ENCODE data around the gene PLCXD3. TPM values are rescaled to one million over a fixed set of nuclear protein-coding genes. Genes with fewer than 3 reads are reported as not detected.
"Not testable (repeated sequence)": the region's sequence is repeated elsewhere in the genome, so short reads cannot be mapped to it uniquely, and the experiment has no call there.

PLCXD3 gene
- total RNA-seq, 1 donor from 2014 or later: 1.2 TPM

DNA sequence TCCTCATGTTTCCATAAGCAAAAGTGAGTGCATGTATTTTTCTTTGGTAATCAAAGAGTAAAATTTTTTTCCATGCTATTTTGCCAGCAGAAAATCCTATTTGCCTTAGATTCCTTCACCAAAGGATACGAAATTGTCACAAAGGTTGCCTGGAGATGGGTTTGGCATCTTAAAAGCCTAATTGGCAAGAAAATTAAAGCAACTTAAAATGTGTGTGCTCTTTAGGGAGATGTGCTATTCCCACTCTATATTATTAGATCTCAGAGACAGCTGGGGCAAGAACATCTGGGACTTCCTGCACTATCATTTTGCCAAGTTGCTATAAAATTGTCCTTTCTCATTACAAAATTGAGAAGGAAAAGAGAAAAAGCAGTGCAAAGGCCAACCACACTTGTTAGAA lies 146.1 kb downstream of the PLCXD3 start:
- DNase-seq (ENCODE audit: low spot score) (no peak), ATAC-seq (no peak)

DNA sequence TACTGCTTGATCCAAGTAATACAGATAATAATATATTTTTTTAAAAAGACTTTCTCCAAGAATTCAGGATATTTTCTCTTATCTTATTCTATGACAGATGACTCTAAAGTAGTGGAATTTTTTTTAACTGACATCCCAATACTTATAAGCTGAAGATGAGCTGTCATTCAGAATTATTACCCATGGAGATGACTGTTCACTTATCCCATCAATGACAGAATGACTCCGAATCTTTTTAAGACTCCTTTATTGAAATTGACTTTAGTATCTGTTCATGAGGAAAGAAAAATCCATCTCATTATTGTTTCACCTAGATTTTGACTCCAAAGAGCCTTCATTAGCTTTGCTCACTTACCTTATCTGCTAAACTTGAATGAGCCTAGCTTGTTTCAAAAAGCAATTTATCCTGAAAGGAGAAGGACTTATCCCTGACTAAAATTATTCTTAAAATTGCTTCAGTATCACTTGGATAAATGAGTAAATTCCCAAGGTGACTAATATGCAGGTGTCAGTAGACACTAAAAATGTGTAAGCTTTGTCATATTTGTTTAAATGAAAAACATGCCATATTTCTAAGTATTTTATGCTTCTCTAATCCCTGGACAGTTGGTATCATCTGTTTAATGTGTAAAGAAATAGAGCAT lies 146.9 kb downstream of the PLCXD3 start:
- ATAC-seq (no peak), DNase-seq (ENCODE audit: low spot score) (no peak)

DNA sequence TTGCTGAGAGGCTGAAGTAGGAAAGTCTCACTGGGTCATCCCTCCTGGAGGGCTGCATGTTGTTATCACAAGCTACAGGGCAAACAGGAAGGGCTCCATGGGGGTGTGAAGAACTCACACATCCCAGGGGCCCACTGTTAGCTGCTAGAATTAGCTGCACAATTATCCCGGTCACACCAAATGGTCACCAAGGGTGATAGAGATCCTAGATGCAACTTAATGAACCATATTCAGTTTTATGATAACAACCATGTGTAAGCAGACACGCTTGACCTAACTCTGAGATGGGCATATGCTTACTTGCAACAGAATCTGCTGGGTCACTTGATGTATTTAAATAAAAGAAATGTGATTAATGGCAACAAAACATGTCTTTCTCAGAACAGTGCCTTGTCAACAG lies 153.6 kb downstream of the PLCXD3 start:
- ATAC-seq (no peak), DNase-seq (ENCODE audit: low spot score) (no peak)

DNA sequence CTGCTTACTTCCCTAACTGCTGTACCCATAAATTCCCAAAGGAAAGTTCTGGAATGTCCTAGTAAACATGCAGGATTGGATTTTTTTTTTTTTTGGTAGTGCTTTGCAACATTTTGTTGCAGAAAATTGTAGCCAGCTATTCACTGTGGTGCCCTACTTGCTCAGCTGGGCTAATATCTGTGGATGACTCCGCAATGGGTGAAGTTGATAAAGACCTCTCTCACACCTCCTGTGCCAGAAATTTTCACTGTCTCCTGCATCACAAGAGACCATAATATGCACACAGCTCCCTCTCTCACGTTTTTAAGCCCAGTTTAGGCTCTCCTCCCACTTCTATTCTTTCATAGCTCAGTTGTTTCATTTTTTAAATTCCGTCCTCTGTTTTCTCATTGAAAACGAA lies 160.6 kb downstream of the PLCXD3 start:
- ATAC-seq (no peak), DNase-seq (ENCODE audit: low spot score) (no peak)

DNA sequence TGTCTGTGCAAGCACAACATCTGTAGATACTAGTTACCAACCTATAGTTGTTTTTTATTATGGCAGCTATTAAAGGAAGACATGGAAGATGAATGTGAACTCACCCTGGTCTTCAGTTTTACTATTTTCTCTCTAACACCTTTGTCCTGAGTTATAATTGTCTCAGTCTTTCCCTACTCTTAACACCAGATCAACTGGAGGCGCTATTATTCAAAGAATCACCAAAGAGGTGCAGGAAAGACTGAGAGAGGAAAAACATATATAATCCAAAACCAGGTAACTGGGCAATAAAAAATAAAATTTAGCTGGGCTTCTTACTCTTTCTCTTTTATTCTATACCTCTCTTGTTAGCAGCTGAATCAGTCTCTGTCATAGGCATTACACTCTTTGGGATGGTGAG lies 162.8 kb downstream of the PLCXD3 start:
- ATAC-seq: no peak
- DNase-seq (ENCODE audit: low spot score): no peak

DNA sequence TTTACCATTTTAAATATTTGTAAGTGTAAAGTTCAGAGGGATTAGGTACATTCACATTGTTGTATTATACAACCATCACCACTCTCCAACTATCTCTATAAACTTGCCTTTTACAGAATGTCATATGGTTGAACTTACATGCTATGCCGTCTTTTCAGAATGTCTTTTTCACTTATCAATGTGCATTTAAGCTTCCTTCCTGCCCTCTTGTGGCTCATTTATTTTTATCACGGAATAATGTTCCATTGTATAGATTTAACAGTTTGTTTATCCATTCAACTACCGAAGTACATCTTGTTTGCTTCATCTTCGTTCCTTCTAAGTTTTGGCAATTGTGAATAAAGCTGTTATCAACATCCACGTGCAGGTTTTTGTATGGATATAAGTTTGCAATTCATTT lies 163.8 kb downstream of the PLCXD3 start:
- ATAC-seq (no peak), DNase-seq (ENCODE audit: low spot score) (no peak)

DNA sequence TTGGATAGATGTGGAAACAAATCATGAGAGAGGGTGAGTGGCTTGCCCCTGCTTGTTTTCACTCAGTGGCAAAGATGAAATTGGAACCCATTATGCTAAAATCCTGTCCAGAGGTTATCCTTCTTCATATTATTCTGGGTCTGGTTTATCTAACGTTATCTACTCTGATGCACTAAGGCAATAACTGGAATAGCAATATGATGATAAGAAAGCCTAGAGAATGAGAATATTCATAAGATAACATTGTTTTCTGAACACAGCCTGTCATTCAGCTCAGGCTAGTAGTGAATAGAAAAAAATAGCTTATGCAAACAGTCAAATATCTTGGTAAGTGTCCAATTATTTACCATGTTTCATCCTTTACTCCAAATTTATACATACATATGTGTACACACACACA lies 165.1 kb downstream of the PLCXD3 start:
- no peak for DNase-seq (ENCODE audit: low spot score)
- no peak for ATAC-seq

DNA sequence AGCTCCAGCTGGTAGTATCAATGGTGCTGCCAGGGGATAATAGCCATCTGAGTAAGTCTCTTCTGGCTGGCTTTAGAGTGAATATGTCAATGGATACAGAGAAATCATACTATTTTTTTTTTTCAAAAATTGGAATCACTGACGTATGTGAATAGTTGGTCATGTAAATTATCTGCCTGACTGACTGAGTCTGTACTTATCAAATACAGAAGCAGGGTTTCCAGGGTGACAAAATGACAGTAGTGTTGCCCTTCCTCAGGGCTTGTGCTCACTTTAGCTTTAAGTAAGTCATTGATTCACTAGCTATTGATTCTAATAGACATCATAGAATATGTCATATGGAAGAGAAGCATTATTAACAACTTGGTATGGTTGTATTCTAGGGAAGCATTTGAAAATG lies 171.1 kb downstream of the PLCXD3 start:
- no peak for DNase-seq (ENCODE audit: low spot score)
- no peak for ATAC-seq

DNA sequence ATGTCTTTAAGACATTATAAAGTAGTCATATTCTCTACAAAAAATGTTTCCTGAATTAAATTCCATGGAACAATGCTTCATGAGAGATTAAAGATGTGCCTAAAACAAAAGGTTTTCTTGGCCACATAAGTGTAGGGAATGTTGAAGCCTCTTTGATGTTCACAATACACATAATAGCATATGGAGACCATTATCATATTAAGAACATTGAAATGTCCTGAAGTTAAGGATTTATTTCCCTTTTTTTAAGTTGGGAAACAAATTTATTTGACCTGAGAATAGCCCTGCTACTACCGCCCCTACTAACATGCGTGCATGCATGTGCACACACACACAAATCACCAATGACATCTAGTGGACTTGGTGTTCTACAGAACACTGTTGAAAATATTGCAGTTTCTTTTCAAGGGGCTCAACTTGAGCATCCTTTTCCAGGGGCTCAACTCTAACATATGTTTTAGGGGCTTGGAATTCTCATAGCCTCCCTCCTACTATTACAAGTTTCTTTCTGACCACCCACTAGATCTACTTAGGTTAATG lies 172.2 kb downstream of the PLCXD3 start:
- ATAC-seq (peak; percentile 44), DNase-seq (ENCODE audit: low spot score) (no peak)

DNA sequence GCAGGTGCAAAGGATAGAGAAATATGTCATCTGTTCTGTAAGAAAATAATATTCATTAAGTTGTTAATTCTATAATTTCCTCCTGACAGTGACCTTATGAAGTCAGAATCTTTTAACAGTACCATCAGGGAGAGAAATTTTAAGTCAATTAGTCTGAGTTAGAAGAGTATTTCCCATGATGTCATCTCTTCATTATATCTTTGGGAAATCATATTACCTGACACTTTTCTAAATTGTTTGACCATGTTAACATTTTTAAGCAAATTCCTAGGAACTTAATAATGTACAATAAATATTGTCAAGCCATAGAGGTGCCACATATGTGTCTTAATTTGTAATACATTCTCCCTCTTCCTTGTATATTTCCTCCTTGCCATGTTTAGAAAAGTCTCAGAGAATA lies 172.7 kb downstream of the PLCXD3 start:
- ATAC-seq (no peak), DNase-seq (ENCODE audit: low spot score) (no peak)

DNA sequence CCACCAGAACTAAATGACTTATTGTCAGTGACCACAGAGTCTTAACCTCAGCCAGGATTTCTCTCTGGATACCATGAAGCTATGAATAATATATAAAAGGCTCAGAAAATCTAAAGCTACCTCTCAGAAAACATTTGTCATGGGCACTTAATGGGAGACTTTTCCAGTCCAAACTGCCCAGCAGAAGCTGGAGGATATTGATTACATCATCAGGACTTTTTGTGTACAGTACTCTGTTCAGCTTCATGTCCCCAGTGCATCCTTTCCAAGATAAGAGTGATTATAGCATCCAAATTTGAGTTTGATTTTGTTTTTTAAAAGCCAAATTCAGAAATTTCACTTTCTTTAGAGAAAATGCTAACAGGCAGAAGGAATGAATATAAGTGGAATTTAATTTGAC lies 173.2 kb downstream of the PLCXD3 start:
- no peak for ATAC-seq
- no peak for DNase-seq (ENCODE audit: low spot score)

DNA sequence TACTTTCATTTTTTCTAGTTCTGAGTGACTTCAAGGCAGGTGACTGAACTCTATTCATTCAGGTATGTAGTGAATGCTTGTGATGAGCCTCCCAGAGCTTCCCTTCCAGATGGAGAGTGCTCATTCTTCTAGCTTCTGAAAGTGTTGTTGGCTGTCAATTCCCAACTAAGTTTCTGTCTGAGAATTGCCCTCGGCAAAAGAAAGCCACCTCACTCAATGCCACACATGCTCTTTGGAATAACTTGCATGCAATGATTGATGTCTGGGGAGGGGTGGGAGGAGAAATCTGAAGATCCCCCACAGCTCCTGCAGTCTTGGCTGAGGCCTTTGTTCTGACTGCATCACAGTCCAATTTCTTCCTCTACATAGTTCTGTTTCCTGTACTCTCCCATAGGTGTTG lies 173.9 kb downstream of the PLCXD3 start:
- DNase-seq (ENCODE audit: low spot score) (no peak), ATAC-seq (no peak)

DNA sequence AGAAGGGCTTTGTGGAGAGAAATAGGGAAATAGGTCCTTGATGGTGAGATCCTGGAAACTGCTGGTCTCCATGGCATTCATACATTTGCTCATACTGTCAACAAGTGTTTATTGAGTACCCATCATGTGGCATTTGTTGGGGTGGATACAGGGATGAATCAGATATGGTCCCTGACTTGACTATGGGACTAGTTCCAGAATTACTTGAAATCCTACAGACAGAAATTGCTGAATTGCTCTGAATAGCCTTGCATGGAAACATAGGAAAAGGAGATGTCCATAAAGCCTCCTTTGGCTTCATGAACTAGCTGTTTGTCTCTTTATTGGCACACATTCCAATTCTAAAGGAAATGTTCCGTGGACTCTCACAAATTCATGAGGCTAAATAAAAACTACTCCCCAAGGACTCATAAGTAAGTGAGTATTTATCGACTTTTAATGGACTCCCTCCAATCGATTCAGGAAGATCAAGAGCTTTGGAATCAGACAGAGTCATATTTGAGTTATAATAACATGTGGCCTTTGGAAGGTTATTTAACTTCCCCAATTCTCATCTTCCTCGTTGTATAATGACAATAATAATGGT lies 174.7 kb downstream of the PLCXD3 start:
- no peak for ATAC-seq
- no peak for DNase-seq (ENCODE audit: low spot score)

DNA sequence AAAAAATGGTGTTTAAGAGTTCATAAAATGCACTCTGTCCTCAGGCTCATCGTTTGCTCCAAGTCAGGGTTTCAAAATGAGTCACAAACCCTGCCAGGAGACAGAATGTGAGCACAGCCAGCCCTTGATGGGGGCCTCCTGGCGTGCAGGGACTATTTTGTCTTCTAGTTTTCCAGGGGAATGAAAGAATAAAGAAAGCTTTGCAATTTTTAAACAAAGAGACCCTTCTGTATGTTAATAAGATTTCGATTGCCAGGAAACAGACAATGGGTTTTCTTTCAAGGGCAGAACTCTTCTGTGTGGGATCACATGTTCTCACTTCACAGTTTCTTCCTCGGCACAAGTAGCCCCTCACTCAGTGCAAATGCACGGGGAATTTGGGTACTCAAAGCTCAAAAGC lies 175.6 kb downstream of the PLCXD3 start:
- DNase-seq (ENCODE audit: low spot score) (no peak), ATAC-seq (no peak)

DNA sequence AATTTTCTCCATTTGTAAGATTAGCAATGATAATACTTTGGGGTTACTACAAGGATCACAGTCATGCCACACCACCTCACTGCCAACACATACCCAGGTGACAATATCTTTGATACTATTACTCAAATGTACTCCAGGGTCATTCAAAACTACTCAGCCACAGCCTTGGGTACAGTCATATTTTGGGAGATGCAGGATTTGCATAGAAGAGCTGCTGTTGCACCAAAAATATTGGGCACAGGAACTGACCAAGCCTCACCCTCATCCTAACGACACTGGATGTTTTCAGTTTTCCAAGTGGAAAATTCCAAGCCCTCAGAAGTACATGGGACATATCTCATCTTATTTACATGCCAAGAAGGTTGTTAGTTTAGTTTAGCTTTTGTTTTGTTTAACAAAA lies 176.2 kb downstream of the PLCXD3 start:
- DNase-seq (ENCODE audit: low spot score) (no peak), ATAC-seq (no peak)

DNA sequence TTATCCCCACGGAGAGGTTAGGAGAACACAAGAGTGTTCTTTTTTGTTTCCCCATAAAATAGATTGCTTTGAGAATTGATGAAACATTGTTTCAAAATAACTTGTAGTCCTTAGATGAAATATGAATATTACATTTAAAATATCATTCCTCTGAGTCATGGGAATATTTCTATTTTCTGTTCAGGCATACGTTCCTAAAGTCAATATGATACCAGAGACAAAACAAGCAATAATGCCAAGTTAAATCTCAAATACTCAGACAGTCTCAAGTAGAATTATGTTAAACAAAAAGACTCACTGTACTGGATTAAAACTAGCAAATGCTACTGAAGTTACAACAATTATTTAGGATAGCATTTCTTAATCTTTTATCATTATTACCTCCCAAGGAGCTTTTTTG lies 185.3 kb downstream of the PLCXD3 start:
- ATAC-seq (no peak), DNase-seq (ENCODE audit: low spot score) (no peak)

DNA sequence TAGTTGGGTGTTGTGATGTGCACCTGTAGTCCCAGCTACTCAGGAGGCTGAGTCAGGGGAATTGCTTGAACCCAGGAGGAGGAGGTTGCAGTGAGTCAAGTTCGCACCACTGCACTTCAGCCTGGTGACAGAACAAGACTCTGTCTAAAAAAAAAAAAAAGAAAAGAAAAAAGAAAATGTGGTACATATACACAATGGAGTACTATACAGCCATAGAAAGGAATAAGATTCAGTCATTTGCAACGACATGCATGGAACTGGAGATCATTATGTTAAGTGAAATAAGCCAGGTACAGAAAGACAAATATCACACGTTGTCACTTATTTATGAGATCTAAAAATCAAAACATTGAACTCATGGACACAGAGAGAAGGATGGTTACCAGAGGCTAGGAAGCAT lies 187.6 kb downstream of the PLCXD3 start:
- not testable (repeated sequence) for ATAC-seq; DNase-seq (ENCODE audit: low spot score)

DNA sequence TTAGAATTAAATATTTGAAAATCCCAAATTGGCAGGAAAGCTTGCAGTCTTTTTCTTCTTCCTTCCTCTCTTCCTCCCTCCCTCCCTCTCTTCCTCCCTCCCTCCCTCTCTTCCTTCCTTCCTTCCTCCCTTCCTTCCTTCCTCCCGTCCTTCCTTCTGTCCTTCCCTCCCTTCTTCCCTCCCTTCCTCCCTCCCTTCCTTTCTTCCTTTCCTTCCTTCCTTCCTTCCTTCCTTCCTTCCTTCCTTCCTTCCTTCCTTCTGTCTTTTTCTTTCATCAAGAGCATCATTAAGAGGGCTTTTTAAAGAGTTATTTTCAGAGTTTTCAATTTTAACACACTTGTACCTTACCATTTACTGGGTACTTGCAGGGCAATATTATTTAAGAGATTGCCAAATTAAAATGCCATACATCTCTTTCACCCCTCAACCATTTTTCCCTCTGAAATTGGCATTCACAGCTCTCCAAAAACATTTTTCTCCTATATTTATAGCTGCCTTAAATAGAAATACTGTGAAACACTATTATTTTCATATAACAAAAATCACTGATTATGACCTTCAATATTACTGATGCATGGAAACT lies 197.8 kb downstream of the PLCXD3 start:
- ATAC-seq (no peak), DNase-seq (ENCODE audit: low spot score) (no peak)

DNA sequence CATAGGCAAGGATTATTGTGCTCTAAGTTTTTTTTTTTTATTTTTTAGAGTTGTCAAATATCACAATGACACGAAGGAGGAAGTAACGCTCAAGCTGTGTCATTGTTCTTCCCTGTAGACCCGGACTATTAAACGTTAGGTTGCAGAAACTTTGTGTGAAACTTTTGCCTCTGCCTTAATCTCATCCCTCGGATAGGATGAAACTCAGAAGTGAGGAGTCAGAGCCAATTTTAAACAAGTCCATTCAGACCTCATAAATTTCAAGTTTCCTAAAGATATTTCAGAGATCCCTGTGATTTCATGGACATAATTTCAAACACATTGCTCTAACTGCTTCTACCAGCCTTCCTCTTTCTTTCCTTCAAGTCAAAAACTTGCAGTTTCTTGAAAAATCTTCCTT lies 198.3 kb downstream of the PLCXD3 start:
- no peak for ATAC-seq
- DNase-seq (ENCODE audit: low spot score): no peak

DNA sequence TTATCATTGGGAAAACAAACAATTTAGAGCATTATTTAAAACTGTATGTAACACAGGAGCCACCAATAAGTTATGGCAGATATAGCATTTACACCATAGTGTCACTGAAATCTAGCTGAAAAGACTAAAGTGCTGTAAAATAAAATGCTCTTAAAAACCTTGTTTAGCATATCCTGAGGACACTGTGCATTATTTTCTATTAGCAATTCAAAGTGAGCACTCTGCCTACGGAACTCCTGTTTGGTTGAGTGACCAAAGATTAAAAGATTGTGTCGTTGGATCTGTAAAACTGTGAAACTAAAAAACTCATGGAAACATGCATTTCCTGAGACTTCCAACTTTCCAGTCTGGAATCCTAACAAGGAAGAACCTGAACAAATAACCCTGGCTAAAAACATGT lies 201.1 kb downstream of the PLCXD3 start:
- DNase-seq (ENCODE audit: low spot score) (no peak), ATAC-seq (no peak)

DNA sequence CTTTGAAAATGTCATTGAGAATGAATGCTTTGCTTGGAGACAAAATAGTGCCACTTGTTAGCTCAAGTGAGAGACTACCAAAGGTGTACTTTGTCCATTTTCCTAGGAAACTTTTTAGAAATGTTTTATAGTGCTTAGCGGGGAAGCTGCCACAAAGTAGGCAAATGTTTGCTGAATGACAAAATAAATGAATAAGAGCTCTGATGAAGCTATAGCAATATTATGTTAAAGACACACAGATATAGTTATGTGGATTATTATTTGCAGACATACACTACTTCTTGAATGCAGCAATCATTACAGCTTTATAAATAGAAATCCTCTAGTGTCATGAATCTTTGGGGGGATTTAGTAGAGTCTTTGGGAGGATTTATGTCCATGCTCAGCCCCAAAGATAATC lies 204.4 kb downstream of the PLCXD3 start:
- no peak for DNase-seq (ENCODE audit: low spot score)

DNA sequence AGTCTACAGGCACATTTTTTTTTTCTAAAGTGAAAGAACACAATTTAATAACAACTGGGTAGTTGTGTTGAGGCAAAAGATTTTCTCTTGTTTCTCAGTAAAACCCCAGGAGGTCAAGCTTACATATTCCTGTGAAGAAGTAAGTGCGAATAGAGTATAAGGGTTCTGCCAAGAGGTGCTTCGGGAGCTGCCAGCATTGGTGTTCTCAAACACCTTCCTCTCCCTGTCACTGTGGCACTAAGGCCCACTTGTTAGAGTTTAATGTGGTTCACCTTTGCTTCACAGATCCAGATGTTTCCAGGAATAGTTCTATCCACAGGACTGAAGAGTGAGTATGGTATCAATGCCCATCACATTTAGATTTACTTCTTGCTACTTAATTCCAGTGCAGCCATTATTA lies 205.3 kb downstream of the PLCXD3 start:
- ATAC-seq (no peak), DNase-seq (ENCODE audit: low spot score) (no peak)

More for the DNA sequence above, 204.4 kb downstream of the PLCXD3 start:
- ATAC-seq: no peak

DNA sequence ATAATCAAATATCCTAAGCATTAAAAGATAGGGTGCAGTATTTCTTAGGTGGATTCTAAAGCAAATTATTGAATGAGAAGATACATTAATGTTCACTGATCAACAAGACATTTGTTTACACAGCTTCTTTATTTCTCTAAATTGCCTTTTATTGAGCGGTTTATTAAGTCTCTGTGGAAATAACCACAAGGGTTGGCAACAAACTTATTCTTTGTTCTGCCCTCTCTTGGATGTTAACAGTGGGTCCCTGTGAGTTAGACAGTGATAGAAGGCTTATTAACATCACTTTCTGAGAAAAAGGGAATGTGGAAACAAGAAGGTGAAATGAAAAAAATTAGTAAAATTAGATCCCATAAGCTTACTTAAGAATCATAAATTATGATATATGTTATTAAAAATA lies 214.3 kb downstream of the PLCXD3 start:
- ATAC-seq: no peak

More for the DNA sequence above, 214.3 kb downstream of the PLCXD3 start:
- no peak for DNase-seq (ENCODE audit: low spot score)
